H1 (cell line): ENCODE results near the gene KLHL29.

Experiments used
- BRCA1 ChIP-seq: IDR thresholded peaks from 2 replicates; pipeline ENCODE4 v1.6.1; 2012; ENCODE audit warnings: low read depth, low read length, improper control_type of control experiment
- NRF1 ChIP-seq: IDR thresholded peaks from 2 replicates; pipeline ENCODE4 v1.6.1; 2011; ENCODE audit warnings: mild to moderate bottlenecking, low read depth, low read length, improper control_type of control experiment
- TF ChIP-seq, protein P1 (sequence below), 3 experiments: IDR thresholded peaks; 1 replicate in 2 of 3; 2 replicates in 1 of 3; pipeline versions ENCODE4 v1.5.1 to v1.6.1; 2011; ENCODE audit warnings: low read length in 3 of 3, mild to moderate bottlenecking in 3 of 3, inconsistent platforms in 2 of 3, low read depth in 1 of 3, moderate library complexity in 1 of 3; ENCODE audit not compliant: insufficient read depth in 1 of 3; ENCODE audit errors: control extremely low read depth in 1 of 3

- TF ChIP-seq NRF1, result no peak
- no peak for TF ChIP-seq BRCA1
- TF ChIP-seq, protein P1, sequence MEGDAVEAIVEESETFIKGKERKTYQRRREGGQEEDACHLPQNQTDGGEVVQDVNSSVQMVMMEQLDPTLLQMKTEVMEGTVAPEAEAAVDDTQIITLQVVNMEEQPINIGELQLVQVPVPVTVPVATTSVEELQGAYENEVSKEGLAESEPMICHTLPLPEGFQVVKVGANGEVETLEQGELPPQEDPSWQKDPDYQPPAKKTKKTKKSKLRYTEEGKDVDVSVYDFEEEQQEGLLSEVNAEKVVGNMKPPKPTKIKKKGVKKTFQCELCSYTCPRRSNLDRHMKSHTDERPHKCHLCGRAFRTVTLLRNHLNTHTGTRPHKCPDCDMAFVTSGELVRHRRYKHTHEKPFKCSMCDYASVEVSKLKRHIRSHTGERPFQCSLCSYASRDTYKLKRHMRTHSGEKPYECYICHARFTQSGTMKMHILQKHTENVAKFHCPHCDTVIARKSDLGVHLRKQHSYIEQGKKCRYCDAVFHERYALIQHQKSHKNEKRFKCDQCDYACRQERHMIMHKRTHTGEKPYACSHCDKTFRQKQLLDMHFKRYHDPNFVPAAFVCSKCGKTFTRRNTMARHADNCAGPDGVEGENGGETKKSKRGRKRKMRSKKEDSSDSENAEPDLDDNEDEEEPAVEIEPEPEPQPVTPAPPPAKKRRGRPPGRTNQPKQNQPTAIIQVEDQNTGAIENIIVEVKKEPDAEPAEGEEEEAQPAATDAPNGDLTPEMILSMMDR (IDR thresholded peaks at IDR 0.05; ENCODE audit: control extremely low read depth in 1 of 3, insufficient read depth in 1 of 3, low read depth in 1 of 3, low read length in 3 of 3), result no peak
Measured at GRCh38 chr2:23478087-23478932, 93.3 kb downstream of the KLHL29 start.
